Esophagus (tissue), 2 donors: ENCODE data around the gene WDR26. TPM values are rescaled to one million over a fixed set of nuclear protein-coding genes. Genes with fewer than 3 reads are reported as not detected.

Experiments used
- H3K27ac ChIP-seq, 2 donors: one replicate each; pipeline ENCODE4 v1.5.1; 2013; ENCODE audit warnings: low read depth in 2 of 2, mild to moderate bottlenecking in 2 of 2, inconsistent platforms in 1 of 2, low read length in 1 of 2, moderate library complexity in 1 of 2
- H3K27me3 ChIP-seq, 2 donors: one replicate each; pipeline ENCODE4 v1.6.1; 2013; ENCODE audit warnings: low read length in 2 of 2, control low read depth in 1 of 2, mild to moderate bottlenecking in 1 of 2; ENCODE audit not compliant: insufficient read depth in 2 of 2, control insufficient read depth in 1 of 2
- H3K36me3 ChIP-seq, 2 donors: one replicate each; pipeline ENCODE4 v1.6.1; 2013; ENCODE audit warnings: low read length in 1 of 2; ENCODE audit not compliant: control insufficient read depth in 2 of 2, insufficient read depth in 2 of 2
- H3K4me1 ChIP-seq, 2 donors: one replicate each; pipeline ENCODE4 v1.6.1; 2013; ENCODE audit warnings: low read length in 1 of 2; ENCODE audit not compliant: control insufficient read depth in 2 of 2, insufficient read depth in 2 of 2
- H3K4me3 ChIP-seq, 2 donors: one replicate each; pipeline ENCODE4 v1.5.1; 2013; ENCODE audit warnings: low read length in 2 of 2, mild to moderate bottlenecking in 2 of 2, low read depth in 1 of 2, moderate library complexity in 1 of 2
- H3K9me3 ChIP-seq, 2 donors: one replicate each; pipeline ENCODE4 v1.6.1; 2013; ENCODE audit warnings: mild to moderate bottlenecking in 2 of 2, low read depth in 1 of 2, low read length in 1 of 2, moderate library complexity in 1 of 2; ENCODE audit not compliant: control insufficient read depth in 2 of 2, insufficient read depth in 1 of 2
- WGBS, 2 donors: extraction: QIAGEN DNeasy Blood & Tissue Kit; methylation state at CpG; one replicate each; pipeline ENCODE4 v1.1.7; 2013; 5-methylcytosine and 5-hydroxymethylcytosine counted together
- polyA plus RNA-seq, 2 donors: library from polyadenylated mRNA; stranded (reverse); fragments of 200-250 nt; gene quantifications; one replicate each; pipeline ENCODE4 v1.2.3, GENCODE V29; 2013
- donor health status: healthy with polysubstance abuse.
- donor health status: Bipolar disorder and iron deficiency.

WDR26 gene
- polyA plus RNA-seq, 2 donors, result 43.1 to 63.7 TPM

GRCh38 chr1:224438989-224439388 lies 4.4 kb upstream of the WDR26 start:
- peaks cover 0 to 2% of the 10 kb centered on the region in 2 donors for H3K4me1 ChIP-seq
- no peak overlapping the region for H3K4me3 ChIP-seq
- 86 to 91% methylated on average over 7 of the region's 7 CpGs for WGBS, 2 donors
- no peak overlapping the region for H3K27ac ChIP-seq
- H3K9me3 ChIP-seq, result no peaks in the 10 kb centered on the region
- H3K36me3 ChIP-seq, result no peaks in the 10 kb centered on the region
- H3K27me3 ChIP-seq, result no peaks in the 10 kb centered on the region

DNA sequence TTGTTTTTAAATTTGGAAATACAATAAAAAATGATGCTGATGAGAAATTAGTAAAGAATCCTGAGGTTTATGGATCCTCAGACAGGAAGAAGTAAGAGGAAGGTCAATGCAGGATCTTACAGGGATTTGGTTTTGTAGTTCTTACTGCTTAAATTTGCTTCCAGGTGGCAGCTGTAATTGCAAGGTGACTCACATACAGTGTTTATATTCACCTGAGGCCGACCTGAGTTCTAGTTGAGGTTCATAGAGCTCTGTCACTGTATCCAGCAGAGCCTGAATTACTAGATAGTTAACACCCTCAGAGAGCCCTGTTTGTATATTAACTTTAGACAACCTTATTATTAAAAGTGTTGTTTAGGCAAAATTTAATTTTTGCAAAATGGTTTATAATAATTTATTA lies 1.4 kb upstream of the WDR26 start:
- Histone ChIP-seq H3K4me1 (peaks cover 0 to 2% of the 10 kb centered on the region in 2 donors), H3K9me3 (no peaks in the 10 kb centered on the region), H3K36me3 (no peaks in the 10 kb centered on the region), H3K27ac (peak overlapping the region in 1 of 2 donors; percentile 34), H3K27me3 (no peaks in the 10 kb centered on the region), H3K4me3 (no peak overlapping the region)
- 36 to 43% methylated on average over 1 of the region's 1 CpG for whole genome bisulfite sequencing, 2 donors

GRCh38 chr1:224435318-224435763 lies 744 bp upstream of the WDR26 start:
- Histone ChIP-seq H3K27me3 (no peaks in the 10 kb centered on the region), H3K4me1 (peaks cover 0 to 2% of the 10 kb centered on the region in 2 donors), H3K36me3 (no peaks in the 10 kb centered on the region), H3K27ac (peak overlapping the region; percentile 96 to 99), H3K9me3 (no peaks in the 10 kb centered on the region), H3K4me3 (peak overlapping the region; percentile 83 to 92)
- WGBS, 2 donors, result 1 to 3% methylated on average over 4 of the region's 4 CpGs

GRCh38 chr1:224433701-224434672 lies 610 bp downstream of the WDR26 start:
- H3K4me3 ChIP-seq, result peak overlapping the region; percentile 83 to 92
- 0 to 1% methylated on average over 29 to 68 of the region's 88 CpGs for WGBS, 2 donors
- no peaks in the 10 kb centered on the region for H3K9me3 ChIP-seq
- peak overlapping the region; percentile 96 to 99 for H3K27ac ChIP-seq
- H3K4me1 ChIP-seq, result peaks cover 0 to 2% of the 10 kb centered on the region in 2 donors
- no peaks in the 10 kb centered on the region for H3K36me3 ChIP-seq
- no peaks in the 10 kb centered on the region for H3K27me3 ChIP-seq

GRCh38 chr1:224433041-224433691 lies 1.4 kb downstream of the WDR26 start:
- Histone ChIP-seq H3K4me1 (peaks cover 0 to 2% of the 10 kb centered on the region in 2 donors), H3K9me3 (no peaks in the 10 kb centered on the region), H3K27me3 (no peaks in the 10 kb centered on the region), H3K4me3 (peak overlapping the region; percentile 83 to 92), H3K36me3 (no peaks in the 10 kb centered on the region), H3K27ac (peak overlapping the region; percentile 96 to 99)
- 1% methylated on average over 19 of the region's 19 CpGs for WGBS, 2 donors

GRCh38 chr1:224432672-224433040 lies 1.9 kb downstream of the WDR26 start:
- H3K27me3 ChIP-seq, result no peaks in the 10 kb centered on the region
- peaks cover 0 to 2% of the 10 kb centered on the region in 2 donors for H3K4me1 ChIP-seq
- 3% methylated on average over 6 of the region's 6 CpGs for WGBS, 2 donors
- peak overlapping the region; percentile 54 to 78 for H3K27ac ChIP-seq
- H3K4me3 ChIP-seq, result peak overlapping the region; percentile 83 to 92
- no peaks in the 10 kb centered on the region for H3K9me3 ChIP-seq
- H3K36me3 ChIP-seq, result no peaks in the 10 kb centered on the region

- Histone ChIP-seq H3K9me3 (no peaks in the 10 kb centered on the region), H3K4me3 (peak overlapping the region in 1 of 2 donors; percentile 83), H3K27me3 (no peaks in the 10 kb centered on the region), H3K36me3 (no peaks in the 10 kb centered on the region), H3K27ac (no peak overlapping the region), H3K4me1 (peaks cover 0 to 2% of the 10 kb centered on the region in 2 donors)
- WGBS, 2 donors, result 12 to 13% methylated on average over 2 of the region's 2 CpGs
Measured at GRCh38 chr1:224432146-224432545, 2.5 kb downstream of the WDR26 start.

GRCh38 chr1:224431726-224432125 lies 2.9 kb downstream of the WDR26 start:
- peak overlapping the region in 1 of 2 donors; percentile 39 for H3K27ac ChIP-seq

DNA sequence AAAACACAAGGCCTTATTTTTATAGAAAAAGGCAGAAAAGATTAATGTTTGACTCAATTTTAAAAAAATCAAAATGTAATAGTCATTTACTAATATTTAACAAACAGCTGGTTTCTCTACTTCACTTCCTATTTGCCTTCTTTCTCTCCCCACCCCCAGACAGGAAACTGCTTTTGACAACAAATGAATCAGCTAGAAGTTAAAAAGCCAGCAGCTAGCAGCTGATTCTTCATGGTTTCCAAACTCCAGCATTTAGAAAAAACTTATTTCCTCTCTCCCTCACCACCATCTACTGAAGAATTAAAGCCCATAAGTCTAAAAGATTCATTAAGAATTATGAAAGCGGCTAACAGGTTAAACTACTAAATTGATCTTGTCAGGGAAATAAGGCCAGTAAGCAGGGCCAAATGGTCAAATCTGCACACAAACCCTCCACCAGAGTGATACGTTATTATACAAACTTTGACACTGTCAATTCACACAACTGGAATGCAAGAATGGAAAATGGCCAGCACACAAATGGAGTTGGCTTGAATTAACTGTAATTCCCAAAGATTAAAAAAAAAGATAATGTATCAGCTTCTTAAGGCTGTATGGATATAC lies 4.0 kb downstream of the WDR26 start:
- no peaks in the 10 kb centered on the region for H3K4me1 ChIP-seq
- H3K4me3 ChIP-seq, result peak overlapping the region in 1 of 2 donors; percentile 28
- H3K9me3 ChIP-seq, result no peaks in the 10 kb centered on the region
- no peaks in the 10 kb centered on the region for H3K27me3 ChIP-seq
- peak overlapping the region in 1 of 2 donors; percentile 83 for H3K27ac ChIP-seq
- no peaks in the 10 kb centered on the region for H3K36me3 ChIP-seq
- 16 to 17% methylated on average over 2 of the region's 2 CpGs for WGBS, 2 donors

More at GRCh38 chr1:224431726-224432125, 2.9 kb downstream of the WDR26 start:
- Histone ChIP-seq H3K36me3 (no peaks in the 10 kb centered on the region), H3K4me3 (peak overlapping the region in 1 of 2 donors; percentile 44), H3K27me3 (no peaks in the 10 kb centered on the region), H3K4me1 (no peaks in the 10 kb centered on the region), H3K9me3 (no peaks in the 10 kb centered on the region)
- 13 to 15% methylated on average over 2 of the region's 2 CpGs for WGBS, 2 donors
